ENCODE measurements around the gene RIMS1.

RIMS1 gene

GRCh38 chr6:72365773-72366172 is 479.4 kb downstream of the RIMS1 start:
- DNase-seq: no peak

GRCh38 chr6:72367439-72367838 is 481.1 kb downstream of the RIMS1 start:
- no peak for DNase-seq

GRCh38 chr6:72371473-72371872 is 485.1 kb downstream of the RIMS1 start:
- no peak for DNase-seq

- DNase-seq: no peak
These were observed 487.8 kb downstream of the RIMS1 start for GRCh38 chr6:72374172-72374571.

GRCh38 chr6:72374857-72375256 is 488.5 kb downstream of the RIMS1 start:
- no peak for DNase-seq

- DNase-seq: no peak
These were observed 490.4 kb downstream of the RIMS1 start for GRCh38 chr6:72376736-72377135.

GRCh38 chr6:72381076-72381475 is 494.7 kb downstream of the RIMS1 start:
- DNase-seq: no peak

- no peak for DNase-seq
These were observed 496.5 kb downstream of the RIMS1 start for GRCh38 chr6:72382602-72383529.

- no peak for DNase-seq
These were observed 500.0 kb downstream of the RIMS1 start for GRCh38 chr6:72386324-72386723.

GRCh38 chr6:72389698-72390097 is 503.3 kb downstream of the RIMS1 start:
- DNase-seq: no peak

- no peak for DNase-seq
These were observed 504.2 kb downstream of the RIMS1 start for GRCh38 chr6:72390548-72390947.

- DNase-seq: no peak
These were observed 515.5 kb downstream of the RIMS1 start for GRCh38 chr6:72401865-72402264.

- DNase-seq: no peak
These were observed 517.1 kb downstream of the RIMS1 start for GRCh38 chr6:72403413-72403812.

GRCh38 chr6:72406517-72406916 is 520.2 kb downstream of the RIMS1 start:
- no peak for DNase-seq

GRCh38 chr6:72410769-72411168 is 524.4 kb downstream of the RIMS1 start:
- no peak for DNase-seq

- DNase-seq: peak; percentile 90
These were observed 525.7 kb downstream of the RIMS1 start for GRCh38 chr6:72411872-72412708.

GRCh38 chr6:72412709-72413044 is 526.3 kb downstream of the RIMS1 start:
- DNase-seq: no peak

- DNase-seq: no peak
These were observed 527.5 kb downstream of the RIMS1 start for GRCh38 chr6:72413884-72414283.

- no peak for DNase-seq
These were observed 528.3 kb downstream of the RIMS1 start for GRCh38 chr6:72414657-72415056.

GRCh38 chr6:72416744-72417465 is 530.6 kb downstream of the RIMS1 start:
- DNase-seq: no peak

GRCh38 chr6:72417759-72418158 is 531.4 kb downstream of the RIMS1 start:
- DNase-seq: no peak

GRCh38 chr6:72418495-72418894 is 532.1 kb downstream of the RIMS1 start:
- no peak for DNase-seq

GRCh38 chr6:72419966-72420365 is 533.6 kb downstream of the RIMS1 start:
- no peak for DNase-seq
